A673 (cell line): ENCODE results near the gene CEP164. TPM values are rescaled to one million over a fixed set of nuclear protein-coding genes. Genes with fewer than 3 reads are reported as not detected.

Source experiments
- BruUV-seq: library from RNA; stranded (reverse); fragments of 400-500 nt; replicated peaks from 2 replicates; lab custom pipeline; 2021; lab: Mats Ljungman, UMichigan
- CTCF ChIA-PET: fragments of 300-600 bp; sonication (Branson Sonifier 250); formaldehyde crosslinking; loops from one replicate; lab custom pipeline; 2022; ENCODE audit warnings: antibody characterized with exemption; lab: Charles Lee
- POLR2A ChIA-PET: fragments of 300-600 bp; sonication (Branson Sonifier 250); formaldehyde crosslinking; loops from one replicate; lab custom pipeline; 2022; ENCODE audit warnings: antibody characterized with exemption; ENCODE audit not compliant: low non-redundant PET; lab: Charles Lee
- DNase-seq: peaks from one replicate; pipeline ENCODE4 v3.0.0-alpha.2; 2015; ENCODE audit warnings: low spot score
- H3K27ac ChIP-seq: fragments of 200-600 bp; sonication (generic); 2 replicates; pipeline ENCODE4 v1.5.1; 2016; ENCODE audit warnings: mixed run types, low read depth, mild to moderate bottlenecking, mixed read lengths, antibody characterized with exemption, low read length; ENCODE audit not compliant: poor library complexity, severe bottlenecking
- H3K27me3 ChIP-seq: fragments of 200-600 bp; sonication (generic); replicated peaks from 2 replicates; pipeline ENCODE4 v1.6.1; 2017; ENCODE audit warnings: mixed run types, low read depth, mild to moderate bottlenecking, mixed read lengths, antibody characterized with exemption, low read length; ENCODE audit not compliant: insufficient read depth, poor library complexity
- H3K36me3 ChIP-seq: fragments of 200-600 bp; sonication (generic); 2 replicates; pipeline ENCODE4 v1.6.1; 2016; ENCODE audit warnings: mixed run types, mild to moderate bottlenecking, mixed read lengths, antibody characterized with exemption, low read length; ENCODE audit not compliant: insufficient read depth, poor library complexity, severe bottlenecking
- H3K4me1 ChIP-seq: fragments of 200-600 bp; sonication (generic); 2 replicates; pipeline ENCODE4 v1.6.1; 2017; ENCODE audit warnings: mixed run types, mild to moderate bottlenecking, mixed read lengths, antibody characterized with exemption, low read length; ENCODE audit not compliant: insufficient read depth, poor library complexity, severe bottlenecking
- H3K4me3 ChIP-seq: fragments of 200-600 bp; sonication (generic); 2 replicates; pipeline ENCODE4 v1.5.1; 2016; ENCODE audit warnings: low read depth, mixed run types, mild to moderate bottlenecking, mixed read lengths, low read length; ENCODE audit not compliant: poor library complexity, severe bottlenecking
- H3K9me3 ChIP-seq: fragments of 200-600 bp; sonication (generic); 2 replicates; pipeline ENCODE4 v1.6.1; 2016; ENCODE audit warnings: mixed run types, low read depth, mild to moderate bottlenecking, mixed read lengths, antibody characterized with exemption, low read length; ENCODE audit not compliant: poor library complexity, severe bottlenecking
- CTCF ChIP-seq: fragments of 300-800, 200-600 bp; sonication (generic); conservative IDR thresholded peaks from 2 replicates; pipeline ENCODE4 v1.5.1; 2017; ENCODE audit warnings: low read depth, mild to moderate bottlenecking, antibody characterized with exemption, low read length, moderate library complexity, mixed read lengths
- EZH2 ChIP-seq: fragments of 200-600 bp; sonication (generic); IDR thresholded peaks from 2 replicates; pipeline ENCODE4 v1.6.1; 2017; ENCODE audit warnings: borderline replicate concordance, low read depth, mild to moderate bottlenecking, mixed read lengths, antibody characterized with exemption, low read length; ENCODE audit not compliant: poor library complexity, severe bottlenecking
- intact Hi-C: fragments of 100-400 bp; cut with micrococcal nuclease; formaldehyde crosslinking; loops from one replicate; pipeline ENCODE4 v1.10.0; 2022; ENCODE audit not compliant: unreplicated experiment
- total RNA-seq: library from RNA; stranded (reverse); gene quantifications from 2 replicates; pipeline ENCODE4 v1.2.3, GENCODE V29; 2021

CEP164 gene
- total RNA-seq, 1 experiment from 2014 or later, result 39.4 TPM

- POLR2A ChIA-PET, result no interaction called here
- intact Hi-C loops, result no loop called here
- no TSS peak for BruUV-seq
- no peak overlapping the region for H3K4me3 ChIP-seq
- peaks cover 8% of the 10 kb centered on the region for H3K4me1 ChIP-seq
- CTCF ChIA-PET, result no interaction called here
- H3K27me3 ChIP-seq, result no peaks in the 10 kb centered on the region
- no peak for DNase-seq
- H3K9me3 ChIP-seq, result peaks cover 8% of the 10 kb centered on the region
- no peak for TF ChIP-seq EZH2
- no peak for TF ChIP-seq CTCF
- no peak overlapping the region for H3K27ac ChIP-seq
- no peaks in the 10 kb centered on the region for H3K36me3 ChIP-seq
Observed at GRCh38 chr11:117410238-117410637, 82.6 kb downstream of the CEP164 start.

- Histone ChIP-seq H3K9me3 (peaks cover 1% of the 10 kb centered on the region), H3K4me1 (peaks cover 8% of the 10 kb centered on the region), H3K27me3 (no peaks in the 10 kb centered on the region), H3K36me3 (no peaks in the 10 kb centered on the region), H3K4me3 (no peak overlapping the region), H3K27ac (no peak overlapping the region)
- DNase-seq, result peak; percentile 45
- no TSS peak for BruUV-seq
- ChIA-PET CTCF (interaction anchor here (0.7 to 0.8 kb wide), 2 partner anchors 15 to 17 kb away, joined by 5 to 6 read pairs; no protein-coding TSS in a partner anchor), POLR2A (no interaction called here)
- intact Hi-C loops, result no loop called here
- TF ChIP-seq EZH2, result no peak
- TF ChIP-seq CTCF, result no peak
Observed at GRCh38 chr11:117410861-117411710, 83.4 kb downstream of the CEP164 start.

GRCh38 chr11:117411736-117412135 lies 84.1 kb downstream of the CEP164 start:
- ChIA-PET POLR2A (no interaction called here), CTCF (interaction anchor here (0.7 kb wide), 1 partner anchor 17 kb away, joined by 6 read pairs; no protein-coding TSS in a partner anchor)
- Histone ChIP-seq H3K36me3 (no peaks in the 10 kb centered on the region), H3K4me1 (peaks cover 8% of the 10 kb centered on the region), H3K27me3 (no peaks in the 10 kb centered on the region), H3K9me3 (no peaks in the 10 kb centered on the region), H3K4me3 (no peak overlapping the region), H3K27ac (no peak overlapping the region)
- no TSS peak for BruUV-seq
- TF ChIP-seq CTCF (no peak), EZH2 (no peak)
- intact Hi-C loops, result no loop called here
- no peak for DNase-seq
